Measurements from ENCODE around the gene TFPI.

TFPI gene

GRCh38 chr2:187461294-187462261 lies 92.7 kb downstream of the TFPI start:
- DNase-seq: no peak

DNA sequence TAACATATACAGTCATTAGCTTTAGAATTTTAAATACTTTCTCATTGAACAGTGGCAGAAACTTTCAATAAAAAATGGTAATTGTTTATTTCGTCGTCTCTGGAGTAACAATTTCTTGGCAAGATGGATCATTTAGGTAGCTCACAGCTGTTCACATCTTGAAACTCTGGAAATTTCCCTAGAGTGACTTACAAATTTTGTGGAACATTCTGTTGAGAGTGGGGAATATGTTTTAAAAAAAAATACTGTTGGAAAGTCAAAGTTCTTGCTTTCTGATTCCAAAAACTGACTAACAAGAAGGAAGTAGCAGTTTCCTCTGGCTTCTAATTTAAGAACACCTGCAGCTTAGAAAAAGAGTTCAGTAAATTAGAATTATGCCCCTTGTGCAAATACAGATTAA lies 95.0 kb downstream of the TFPI start:
- DNase-seq: no peak

- no peak for DNase-seq
These were observed 101.1 kb downstream of the TFPI start for GRCh38 chr2:187453078-187453641.

DNA sequence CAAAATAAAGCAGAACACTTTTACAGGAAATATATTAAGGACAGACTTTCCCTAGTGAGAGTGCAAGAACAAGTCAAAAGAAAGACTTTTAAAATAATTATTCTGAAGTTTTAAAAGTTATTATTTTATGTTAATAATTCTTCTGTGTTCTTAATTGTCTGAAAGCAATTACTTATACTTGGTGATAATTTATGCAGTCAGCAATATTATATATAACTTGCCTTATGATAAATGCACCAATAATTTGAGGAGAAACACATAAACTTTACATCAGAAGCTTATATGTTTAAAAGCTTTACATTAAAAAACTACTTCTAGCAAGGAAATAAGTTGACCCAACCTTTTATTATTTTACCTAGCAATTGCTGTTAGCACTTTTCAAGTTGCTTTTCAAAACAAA lies 102.7 kb downstream of the TFPI start:
- no peak for DNase-seq

DNA sequence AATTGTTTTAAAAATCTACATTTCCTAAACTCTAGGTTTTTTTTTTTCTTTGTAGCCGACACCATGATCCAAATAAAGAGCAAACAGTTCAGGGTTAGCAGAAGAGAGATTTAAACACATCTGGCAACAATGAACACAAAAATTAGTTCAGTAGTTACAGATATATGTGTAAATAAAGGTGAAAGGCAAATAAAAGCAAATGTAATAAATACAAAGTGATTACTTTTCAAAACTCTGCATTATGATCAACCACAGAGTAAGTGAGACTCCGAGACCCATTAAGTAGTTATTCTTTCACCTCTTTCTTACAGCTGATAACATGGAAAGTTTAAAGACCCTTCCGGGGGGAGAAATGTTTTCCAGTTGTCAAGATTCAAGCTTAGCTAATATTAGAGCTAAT lies 106.9 kb downstream of the TFPI start:
- no peak for DNase-seq

DNA sequence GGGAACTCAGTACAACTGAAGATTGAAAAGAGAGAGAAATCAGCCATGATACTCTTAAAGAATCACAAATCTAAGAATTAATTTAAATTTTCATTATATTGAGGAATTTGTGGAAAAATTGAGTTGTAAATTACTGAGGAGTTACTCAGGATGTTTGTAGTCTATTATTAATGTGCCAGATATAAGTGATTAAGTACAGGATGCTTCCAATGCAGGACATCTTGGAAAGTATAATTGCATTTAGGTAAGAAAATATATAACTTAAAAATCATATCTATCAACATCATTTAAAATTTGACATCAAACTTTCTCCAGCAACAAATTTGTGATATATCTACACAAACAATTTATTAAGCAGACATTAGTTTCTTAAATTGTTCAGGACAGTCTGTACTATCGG lies 107.5 kb downstream of the TFPI start:
- no peak for DNase-seq

DNA sequence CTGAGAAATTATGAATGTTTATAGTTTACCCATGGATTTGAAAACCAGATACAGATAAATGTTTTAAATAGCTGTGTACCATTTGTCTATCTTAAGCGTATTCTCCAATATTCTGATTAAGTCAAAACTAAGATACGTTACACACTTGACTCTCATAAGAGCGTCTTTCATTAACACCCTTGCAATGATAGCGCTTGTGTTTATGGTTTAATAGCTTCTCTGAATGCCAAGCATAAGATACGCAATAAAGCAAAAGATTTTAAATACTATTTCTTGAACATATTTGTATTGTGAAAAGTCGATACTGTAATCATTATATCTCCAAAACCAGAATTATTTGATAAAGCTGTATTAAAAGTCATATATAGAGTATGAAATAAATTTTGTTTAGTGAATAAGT lies 109.2 kb downstream of the TFPI start:
- no peak for DNase-seq

- no peak for DNase-seq
These were observed 111.5 kb downstream of the TFPI start for GRCh38 chr2:187442778-187443177.

DNA sequence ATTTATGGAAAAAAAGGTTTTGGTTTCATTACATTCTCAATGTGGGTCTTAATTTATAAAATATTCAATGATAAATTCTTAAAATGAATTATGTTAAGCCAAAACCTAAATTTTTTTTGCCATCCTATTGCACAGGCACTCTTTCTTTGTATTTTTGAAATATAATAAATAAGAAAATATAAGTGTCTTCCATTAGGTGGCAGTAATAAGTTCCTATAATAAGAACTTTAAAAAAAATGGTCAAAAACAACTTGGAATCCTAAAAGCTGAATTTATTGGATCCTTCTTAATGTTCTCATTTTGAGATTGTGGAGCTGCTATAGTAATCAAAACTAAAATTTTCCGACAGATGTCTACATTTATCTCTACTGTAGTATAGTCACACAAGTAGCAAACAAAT lies 111.9 kb downstream of the TFPI start:
- no peak for DNase-seq

DNA sequence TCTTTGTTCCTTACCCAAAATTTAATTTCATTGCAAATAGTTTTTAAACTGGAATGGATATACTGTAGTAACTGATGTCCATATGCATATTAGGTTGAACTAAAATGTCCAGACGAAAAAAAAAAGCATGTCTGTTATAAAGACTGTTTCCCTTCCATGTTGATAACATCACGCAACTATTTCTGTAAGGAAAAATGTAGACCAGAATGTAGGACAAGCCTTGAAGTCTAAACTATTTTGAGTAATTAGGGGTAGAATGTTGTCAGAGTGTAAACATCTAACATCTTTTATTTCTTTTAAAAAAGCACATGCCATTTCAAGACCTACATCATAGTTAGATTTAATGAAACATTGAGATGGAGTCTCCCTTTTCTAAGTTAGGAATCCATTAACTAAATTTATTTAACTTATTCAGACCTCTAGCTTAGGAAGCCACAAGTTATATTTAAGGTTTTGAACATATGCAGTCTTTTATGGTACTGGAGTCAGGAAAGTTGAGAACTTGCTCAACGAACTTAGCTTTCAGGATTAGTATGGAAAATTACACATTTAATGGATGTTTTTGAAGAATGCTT lies 114.0 kb downstream of the TFPI start:
- DNase-seq: no peak

- DNase-seq: no peak
These were observed 115.8 kb downstream of the TFPI start for GRCh38 chr2:187438455-187438854.

GRCh38 chr2:187435756-187436155 lies 118.5 kb downstream of the TFPI start:
- DNase-seq: no peak

- DNase-seq: no peak
These were observed 119.2 kb downstream of the TFPI start for GRCh38 chr2:187435078-187435477.

DNA sequence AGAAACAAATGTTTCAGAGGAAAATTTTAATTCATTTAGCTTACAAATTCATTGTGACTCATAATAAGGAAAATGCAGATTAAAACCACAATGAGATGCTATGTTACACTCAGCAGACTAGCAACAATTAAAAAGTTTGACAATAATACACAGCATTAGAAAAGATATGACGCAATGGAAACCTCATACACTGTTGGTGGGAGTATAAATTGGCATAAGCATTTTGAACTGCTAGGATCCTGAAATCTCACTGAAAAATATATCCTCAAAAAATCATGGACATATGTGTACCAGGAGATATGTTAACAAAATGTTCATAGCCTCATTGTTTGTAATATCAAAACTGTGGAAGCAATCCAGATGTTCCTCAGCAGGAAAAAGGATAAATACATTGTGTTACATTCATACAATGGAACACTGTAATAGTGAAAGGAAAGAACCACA lies 119.9 kb downstream of the TFPI start:
- DNase-seq: no peak

- no peak for DNase-seq
These were observed 122.3 kb downstream of the TFPI start for GRCh38 chr2:187431911-187432310.

- DNase-seq: no peak
These were observed 124.2 kb downstream of the TFPI start for GRCh38 chr2:187429989-187430388.

DNA sequence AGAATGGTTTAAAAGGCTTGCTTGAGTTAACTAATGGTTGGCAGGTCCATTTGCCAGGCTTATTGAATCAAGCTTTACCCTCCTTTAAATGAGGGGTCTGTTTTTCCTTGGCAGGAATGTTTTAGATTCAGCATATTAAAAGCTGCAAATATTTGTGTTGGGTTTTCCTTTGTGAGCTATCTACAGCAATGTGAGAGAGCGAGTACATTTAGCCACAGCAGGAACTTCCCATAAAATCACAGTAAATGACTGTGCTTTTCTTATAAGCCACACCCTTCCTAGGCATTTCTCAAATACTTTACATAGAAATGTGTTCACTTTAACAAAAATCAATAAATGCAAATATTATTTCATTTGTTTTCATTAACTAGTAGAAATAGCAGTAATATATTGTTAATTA lies 130.1 kb downstream of the TFPI start:
- no peak for DNase-seq

DNA sequence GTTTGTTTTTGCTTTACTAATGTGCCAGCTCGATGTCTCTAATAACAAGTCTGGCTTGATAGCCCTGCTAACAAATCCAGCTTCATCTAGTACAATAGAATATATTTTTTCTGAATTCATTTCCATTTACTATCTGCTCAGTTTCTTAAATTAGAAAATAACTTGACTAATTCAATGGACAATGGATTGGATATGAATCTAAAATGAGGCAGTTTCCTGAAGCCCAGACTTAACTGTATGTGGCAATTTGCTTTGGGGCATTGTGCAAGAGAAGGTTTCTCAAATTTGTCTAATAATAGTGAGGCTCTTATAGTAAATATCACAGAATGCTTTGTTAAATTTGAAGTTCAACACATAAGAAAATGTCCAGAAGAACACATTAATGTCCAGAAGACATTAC lies 132.0 kb downstream of the TFPI start:
- no peak for DNase-seq

GRCh38 chr2:187421519-187421918 lies 132.7 kb downstream of the TFPI start:
- no peak for DNase-seq

DNA sequence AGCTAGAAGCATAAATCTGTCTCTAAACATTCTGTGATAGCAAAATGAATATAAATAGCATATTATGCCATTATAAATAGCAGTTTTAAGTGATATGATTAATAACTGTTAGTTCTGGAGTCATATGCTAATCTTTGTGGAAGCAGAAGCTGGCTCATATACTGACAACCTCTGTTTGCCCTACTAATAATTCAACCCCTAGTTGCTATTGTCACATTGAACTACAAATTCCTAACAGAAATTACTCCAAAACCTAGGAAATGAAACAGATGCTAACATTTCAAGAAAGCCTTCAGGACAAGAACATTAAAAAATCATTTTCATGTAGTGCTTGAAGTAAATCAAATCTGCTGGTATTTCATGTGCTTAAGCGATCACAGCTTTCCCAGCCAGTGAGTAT lies 134.4 kb downstream of the TFPI start:
- no peak for DNase-seq

DNA sequence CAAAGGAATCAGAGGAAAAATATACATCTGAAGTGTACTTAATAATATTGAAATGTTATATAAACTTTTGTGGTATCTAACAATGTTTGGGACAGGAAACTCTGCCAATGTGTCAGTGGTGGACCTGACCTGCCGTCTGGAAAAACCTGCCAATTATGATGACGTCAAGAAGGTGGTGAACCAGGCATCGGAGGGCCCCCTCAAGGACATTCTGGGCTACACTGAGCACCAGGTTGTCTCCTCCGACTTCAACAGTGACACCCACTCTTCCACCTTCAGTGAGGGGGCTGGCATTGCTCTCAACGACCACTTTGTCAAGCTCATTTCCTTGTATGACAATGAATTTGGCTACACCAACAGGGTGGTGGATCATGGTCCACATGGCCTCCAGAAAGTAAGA lies 138.8 kb downstream of the TFPI start:
- no peak for DNase-seq
